ENCODE data around the gene PCDHGA8.

DNA sequence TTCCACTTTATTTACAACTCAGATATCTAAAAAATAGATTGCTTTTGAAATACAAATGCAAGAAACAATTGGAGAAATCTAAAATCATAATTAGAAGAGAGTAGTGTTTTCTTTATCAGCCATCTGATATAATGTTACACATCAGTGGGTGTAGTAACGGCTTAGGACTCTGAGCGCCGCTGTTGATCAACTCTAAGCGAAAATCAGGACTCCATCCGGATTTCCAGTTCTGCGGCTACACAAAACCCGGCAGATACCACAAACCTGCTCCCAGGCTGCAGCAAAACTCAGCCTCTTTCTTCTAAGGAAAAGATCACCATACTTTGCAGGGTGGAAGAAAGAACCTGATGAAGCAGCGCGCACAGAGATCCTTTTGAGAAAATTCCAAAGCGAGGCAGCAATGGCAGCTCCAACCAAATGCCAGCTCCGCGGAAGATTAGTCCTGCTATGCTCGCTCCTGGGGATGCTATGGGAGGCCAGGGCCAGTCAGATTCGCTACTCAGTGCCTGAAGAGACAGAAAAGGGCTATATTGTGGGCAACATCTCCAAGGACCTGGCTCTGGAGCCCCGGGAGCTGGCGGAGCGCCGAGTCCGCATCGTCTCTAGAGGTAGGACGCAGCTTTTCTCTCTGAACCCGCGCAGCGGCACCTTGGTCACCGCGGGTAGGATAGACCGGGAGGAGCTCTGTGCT lies 10.3 kb downstream of the PCDHGA8 start, which contains the start of gene PCDHGA9:
- TF ChIP-seq, protein P1, sequence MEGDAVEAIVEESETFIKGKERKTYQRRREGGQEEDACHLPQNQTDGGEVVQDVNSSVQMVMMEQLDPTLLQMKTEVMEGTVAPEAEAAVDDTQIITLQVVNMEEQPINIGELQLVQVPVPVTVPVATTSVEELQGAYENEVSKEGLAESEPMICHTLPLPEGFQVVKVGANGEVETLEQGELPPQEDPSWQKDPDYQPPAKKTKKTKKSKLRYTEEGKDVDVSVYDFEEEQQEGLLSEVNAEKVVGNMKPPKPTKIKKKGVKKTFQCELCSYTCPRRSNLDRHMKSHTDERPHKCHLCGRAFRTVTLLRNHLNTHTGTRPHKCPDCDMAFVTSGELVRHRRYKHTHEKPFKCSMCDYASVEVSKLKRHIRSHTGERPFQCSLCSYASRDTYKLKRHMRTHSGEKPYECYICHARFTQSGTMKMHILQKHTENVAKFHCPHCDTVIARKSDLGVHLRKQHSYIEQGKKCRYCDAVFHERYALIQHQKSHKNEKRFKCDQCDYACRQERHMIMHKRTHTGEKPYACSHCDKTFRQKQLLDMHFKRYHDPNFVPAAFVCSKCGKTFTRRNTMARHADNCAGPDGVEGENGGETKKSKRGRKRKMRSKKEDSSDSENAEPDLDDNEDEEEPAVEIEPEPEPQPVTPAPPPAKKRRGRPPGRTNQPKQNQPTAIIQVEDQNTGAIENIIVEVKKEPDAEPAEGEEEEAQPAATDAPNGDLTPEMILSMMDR (conservative IDR thresholded peaks at IDR 0.05; ENCODE audit: low read length): peak; percentile 36
- no peak for TF ChIP-seq EZH2phosphoT487 (IDR thresholded peaks at IDR 0.05; ENCODE audit: borderline replicate concordance)
